DOHH2 (cell line): Measurements from ENCODE around the gene DEAF1.

Experiments
- EZH2phosphoT487 ChIP-seq: fragments of 200-600 bp; sonication (generic); IDR thresholded peaks from 2 replicates; pipeline ENCODE4 v1.6.1; 2017; ENCODE audit warnings: borderline replicate concordance, mild to moderate bottlenecking, antibody characterized with exemption, low read length, moderate library complexity, mixed read lengths
- TF ChIP-seq, protein P1 (sequence below): fragments of 200-600 bp; sonication (generic); IDR thresholded peaks from one replicate; pipeline ENCODE4 v1.5.1; 2014; ENCODE audit warnings: antibody characterized with exemption, mild to moderate bottlenecking, low read depth, low read length; ENCODE audit not compliant: poor library complexity, severe bottlenecking

DNA sequence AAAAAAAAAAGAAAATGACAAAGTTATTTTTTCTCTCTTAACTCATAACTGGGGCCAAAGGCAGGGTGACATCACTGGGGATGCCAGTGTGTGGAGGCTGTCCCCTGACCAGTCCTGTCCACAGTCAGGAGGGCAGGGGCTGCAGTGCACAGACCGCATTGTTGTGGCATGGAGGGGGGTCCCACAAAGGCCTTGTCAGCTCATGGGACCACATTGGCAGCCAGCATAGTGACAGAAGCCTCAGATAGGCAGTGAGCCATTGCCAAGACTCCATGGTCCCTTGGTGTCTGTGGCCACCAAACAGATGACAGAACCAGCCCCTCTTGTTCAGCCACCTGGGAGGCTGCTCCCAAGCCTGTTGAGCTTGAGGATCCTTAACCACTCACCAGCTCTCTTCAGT lies 4.7 kb upstream of the DEAF1 start:
- TF ChIP-seq, protein P1, sequence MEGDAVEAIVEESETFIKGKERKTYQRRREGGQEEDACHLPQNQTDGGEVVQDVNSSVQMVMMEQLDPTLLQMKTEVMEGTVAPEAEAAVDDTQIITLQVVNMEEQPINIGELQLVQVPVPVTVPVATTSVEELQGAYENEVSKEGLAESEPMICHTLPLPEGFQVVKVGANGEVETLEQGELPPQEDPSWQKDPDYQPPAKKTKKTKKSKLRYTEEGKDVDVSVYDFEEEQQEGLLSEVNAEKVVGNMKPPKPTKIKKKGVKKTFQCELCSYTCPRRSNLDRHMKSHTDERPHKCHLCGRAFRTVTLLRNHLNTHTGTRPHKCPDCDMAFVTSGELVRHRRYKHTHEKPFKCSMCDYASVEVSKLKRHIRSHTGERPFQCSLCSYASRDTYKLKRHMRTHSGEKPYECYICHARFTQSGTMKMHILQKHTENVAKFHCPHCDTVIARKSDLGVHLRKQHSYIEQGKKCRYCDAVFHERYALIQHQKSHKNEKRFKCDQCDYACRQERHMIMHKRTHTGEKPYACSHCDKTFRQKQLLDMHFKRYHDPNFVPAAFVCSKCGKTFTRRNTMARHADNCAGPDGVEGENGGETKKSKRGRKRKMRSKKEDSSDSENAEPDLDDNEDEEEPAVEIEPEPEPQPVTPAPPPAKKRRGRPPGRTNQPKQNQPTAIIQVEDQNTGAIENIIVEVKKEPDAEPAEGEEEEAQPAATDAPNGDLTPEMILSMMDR, result no peak
- no peak for TF ChIP-seq EZH2phosphoT487
